HG02610 (cell line): Measurements from ENCODE around the gene MRPL38.

Experiments used
- ATAC-seq: cut with Tn5 transposase; IDR thresholded peaks from one replicate; pipeline ENCODE4 v1.9.1; 2021; ENCODE audit warnings: mild to moderate bottlenecking, moderate library complexity; ENCODE audit not compliant: unreplicated experiment

MRPL38 gene

GRCh38 chr17:75904749-75905521 lies at the start of gene MRPL38:
Gene MRPL38, minus strand, starts transcription at chr17:75904884. Its CDS starts 9 bp downstream, at chr17:75904875.
- ATAC-seq, result peak; percentile 97

- ATAC-seq, result no peak
Observed at GRCh38 chr17:75950855-75951554, 46.3 kb upstream of the MRPL38 start.

- ATAC-seq, result no peak
Observed at GRCh38 chr17:75950421-75950820, 45.7 kb upstream of the MRPL38 start.

DNA sequence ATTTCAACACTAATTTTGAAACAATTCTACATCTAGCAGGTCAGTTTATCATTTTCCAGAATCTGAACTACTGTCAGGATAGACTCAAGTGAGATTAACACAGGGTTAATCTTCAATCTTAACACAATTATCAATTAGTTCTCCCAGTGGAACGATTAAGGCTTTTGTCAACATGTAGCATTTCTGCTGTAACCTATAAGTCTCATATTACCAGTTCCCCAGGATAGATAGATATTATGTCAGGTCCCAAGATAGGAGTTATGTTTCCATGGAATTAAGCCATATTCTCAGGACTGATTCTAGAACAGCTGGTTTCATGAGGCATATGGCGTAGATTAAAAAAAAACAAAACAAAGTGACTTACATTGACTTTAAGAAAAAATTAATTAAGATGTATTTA lies 40.5 kb upstream of the MRPL38 start:
- ATAC-seq, result no peak

DNA sequence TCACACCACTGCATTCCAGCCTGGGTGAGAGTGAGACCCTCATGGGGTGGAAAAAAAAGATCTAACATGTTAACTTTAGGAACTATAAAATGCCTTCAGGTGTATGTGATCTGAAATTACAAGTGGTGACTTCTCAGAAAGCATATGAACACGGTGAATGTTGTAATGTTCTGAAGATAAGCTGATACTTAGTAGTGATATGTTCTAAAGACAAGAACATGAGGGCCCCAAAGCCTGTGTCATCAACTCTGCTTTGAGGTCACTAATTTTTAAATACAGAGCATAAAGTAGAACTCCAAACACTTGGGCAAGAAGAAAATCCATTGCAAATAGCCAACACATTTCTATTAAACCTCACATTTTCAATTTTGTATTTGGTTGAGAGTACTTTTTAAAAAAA lies 38.8 kb upstream of the MRPL38 start:
- no peak for ATAC-seq

- no peak for ATAC-seq
Observed at GRCh38 chr17:75942473-75942872, 37.8 kb upstream of the MRPL38 start.

DNA sequence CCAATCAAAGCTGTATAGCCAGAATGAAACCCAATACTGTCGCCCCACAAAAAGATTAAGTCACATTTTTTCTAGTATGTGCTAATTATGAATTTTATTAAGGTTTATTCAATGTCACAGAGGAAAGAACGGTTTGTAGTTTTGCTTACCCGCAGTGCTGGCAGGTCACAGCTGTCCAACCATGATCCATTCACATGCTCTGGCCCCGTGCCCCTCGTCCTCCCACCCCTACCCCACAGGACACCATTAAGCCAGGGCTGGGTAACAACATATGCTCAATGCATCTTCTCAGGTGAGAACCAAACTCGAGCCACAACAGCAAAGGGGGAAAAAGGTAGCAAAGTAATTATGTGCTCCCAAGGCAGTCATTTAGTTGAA lies 36.7 kb upstream of the MRPL38 start:
- ATAC-seq, result no peak

- peak; percentile 99 for ATAC-seq
Observed at GRCh38 chr17:75940727-75941441, 36.2 kb upstream of the MRPL38 start, which contains the start of gene FBF1. Gene FBF1, minus strand, starts transcription at chr17:75941042. Its CDS starts 2,893 bp downstream, at chr17:75938149.

- no peak for ATAC-seq
Observed at GRCh38 chr17:75937652-75938051, 33.0 kb upstream of the MRPL38 start.

DNA sequence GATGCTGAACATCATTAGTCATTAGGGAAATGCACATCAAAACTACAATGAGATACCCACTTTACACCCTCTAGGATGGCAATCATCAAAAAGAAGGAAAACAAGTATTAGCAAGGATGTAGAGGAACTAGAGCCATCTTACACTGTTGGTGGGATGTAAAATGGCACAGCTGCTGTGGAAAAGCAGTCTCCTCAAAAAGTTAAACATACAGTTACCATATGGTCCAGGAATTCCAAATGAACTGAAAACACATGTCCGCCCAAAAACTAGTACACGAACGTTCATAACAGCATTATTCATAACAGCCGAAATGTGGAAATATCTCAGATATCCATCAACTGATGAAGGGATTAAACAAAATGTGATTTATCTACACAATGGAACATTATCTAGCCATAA lies 29.1 kb upstream of the MRPL38 start:
- no peak for ATAC-seq

GRCh38 chr17:75932852-75933251 lies 28.2 kb upstream of the MRPL38 start:
- ATAC-seq, result no peak

DNA sequence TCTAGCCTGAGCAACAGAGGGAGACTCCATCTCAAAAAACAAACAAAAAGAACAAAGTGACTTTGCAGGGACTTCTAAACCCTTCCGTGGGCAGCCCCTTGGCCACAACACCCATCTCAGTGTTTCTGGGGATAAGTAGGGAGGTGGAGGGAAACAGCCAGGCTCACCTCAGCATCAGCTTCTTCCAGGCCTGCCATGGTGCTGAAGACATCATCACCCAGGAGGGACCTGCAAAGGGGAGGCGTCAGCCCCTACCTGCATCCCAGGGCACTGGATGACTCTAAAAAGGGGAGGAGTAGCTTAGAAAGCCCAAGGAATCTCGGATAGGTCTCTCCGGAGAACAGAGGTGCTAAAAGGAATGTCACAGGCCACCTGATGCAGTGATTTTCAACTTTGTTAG lies 26.4 kb upstream of the MRPL38 start:
- no peak for ATAC-seq

DNA sequence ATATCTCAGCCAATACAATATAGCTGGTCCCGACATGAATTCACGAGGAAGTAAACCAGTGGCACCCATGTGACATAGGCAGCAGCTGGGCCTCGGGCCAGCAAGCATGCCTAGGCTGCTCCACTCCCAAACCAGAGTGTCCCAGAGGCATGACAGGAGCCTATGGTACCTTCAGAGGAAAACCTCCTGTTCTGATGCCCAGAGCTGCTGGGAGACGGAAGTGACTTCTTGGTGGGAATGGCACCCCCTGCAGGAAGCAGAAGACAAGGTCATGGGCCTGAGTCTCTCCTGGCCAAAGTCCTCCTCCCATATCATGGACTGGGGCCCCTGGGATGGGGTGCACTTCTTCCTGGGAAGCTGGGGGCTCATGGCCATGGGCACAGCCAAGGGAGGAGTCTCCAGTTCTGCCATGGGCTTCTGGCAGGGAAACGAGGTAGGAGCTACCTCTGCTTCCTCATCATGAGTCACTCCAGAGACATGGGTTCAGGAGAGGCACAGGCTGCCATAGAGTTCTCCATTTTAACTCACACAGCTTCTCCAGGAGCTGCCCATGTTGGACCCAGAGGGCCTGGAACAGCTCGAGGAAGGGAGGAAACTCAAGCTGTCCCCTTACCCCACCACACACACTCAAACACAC lies 22.7 kb upstream of the MRPL38 start:
- ATAC-seq, result no peak

DNA sequence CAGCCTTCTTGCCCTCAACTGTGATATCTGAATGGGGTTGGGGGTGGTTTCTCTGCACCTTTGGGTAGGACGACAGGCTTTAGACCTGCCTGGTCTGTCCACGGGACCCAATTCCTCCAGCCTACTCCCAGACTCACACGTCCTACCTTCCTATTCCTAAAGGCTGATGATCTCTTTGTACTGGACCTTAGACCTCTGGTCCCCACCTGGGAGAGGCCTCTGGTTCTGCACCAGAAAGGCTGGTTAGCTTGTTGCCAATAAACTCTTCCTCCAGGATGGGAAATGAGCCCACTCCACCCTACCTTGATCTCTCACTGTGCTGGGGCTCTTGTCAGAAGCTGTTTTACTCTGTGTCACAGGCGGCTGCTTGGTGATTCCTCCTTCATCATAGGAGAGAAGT lies 21.8 kb upstream of the MRPL38 start:
- ATAC-seq, result no peak

DNA sequence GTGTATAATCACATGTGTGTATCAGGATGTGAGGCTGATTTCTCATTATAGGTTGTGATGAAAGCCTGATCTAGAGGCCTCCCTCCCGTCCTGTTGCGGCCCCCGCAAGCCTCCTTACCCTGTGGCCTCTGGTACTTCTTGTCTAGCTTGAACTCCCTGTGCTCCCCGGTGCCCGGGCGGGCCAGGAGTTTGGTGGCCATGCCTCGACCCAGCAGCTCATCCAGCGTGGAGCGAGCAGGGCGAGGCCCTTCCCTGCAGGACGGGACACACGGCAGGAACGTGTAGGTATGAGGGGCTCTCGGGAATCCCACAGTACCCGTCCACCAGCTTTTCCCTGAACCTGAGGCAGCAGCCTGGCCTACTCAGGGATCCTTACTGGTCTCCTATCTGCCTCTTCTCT lies 21.2 kb upstream of the MRPL38 start:
- no peak for ATAC-seq

DNA sequence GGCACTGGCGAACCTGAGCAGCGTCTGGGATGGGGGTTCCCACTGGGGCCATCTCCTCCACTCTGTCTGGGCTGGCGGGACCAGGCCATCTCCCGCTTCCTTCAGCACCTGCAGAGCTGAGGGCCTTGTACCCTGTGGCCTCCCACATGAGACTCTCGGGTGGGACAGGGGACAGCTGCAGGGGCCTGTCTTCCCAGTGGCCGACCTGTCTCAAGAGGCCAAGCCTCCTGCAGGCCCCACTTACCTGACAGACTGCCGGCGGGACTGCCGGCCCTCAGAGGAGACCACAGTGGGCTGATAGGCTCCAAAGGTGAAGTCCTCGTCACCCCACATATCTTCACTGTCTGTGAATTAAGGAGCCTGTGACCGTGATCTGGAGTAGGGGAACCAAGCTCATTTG lies 20.4 kb upstream of the MRPL38 start:
- no peak for ATAC-seq

DNA sequence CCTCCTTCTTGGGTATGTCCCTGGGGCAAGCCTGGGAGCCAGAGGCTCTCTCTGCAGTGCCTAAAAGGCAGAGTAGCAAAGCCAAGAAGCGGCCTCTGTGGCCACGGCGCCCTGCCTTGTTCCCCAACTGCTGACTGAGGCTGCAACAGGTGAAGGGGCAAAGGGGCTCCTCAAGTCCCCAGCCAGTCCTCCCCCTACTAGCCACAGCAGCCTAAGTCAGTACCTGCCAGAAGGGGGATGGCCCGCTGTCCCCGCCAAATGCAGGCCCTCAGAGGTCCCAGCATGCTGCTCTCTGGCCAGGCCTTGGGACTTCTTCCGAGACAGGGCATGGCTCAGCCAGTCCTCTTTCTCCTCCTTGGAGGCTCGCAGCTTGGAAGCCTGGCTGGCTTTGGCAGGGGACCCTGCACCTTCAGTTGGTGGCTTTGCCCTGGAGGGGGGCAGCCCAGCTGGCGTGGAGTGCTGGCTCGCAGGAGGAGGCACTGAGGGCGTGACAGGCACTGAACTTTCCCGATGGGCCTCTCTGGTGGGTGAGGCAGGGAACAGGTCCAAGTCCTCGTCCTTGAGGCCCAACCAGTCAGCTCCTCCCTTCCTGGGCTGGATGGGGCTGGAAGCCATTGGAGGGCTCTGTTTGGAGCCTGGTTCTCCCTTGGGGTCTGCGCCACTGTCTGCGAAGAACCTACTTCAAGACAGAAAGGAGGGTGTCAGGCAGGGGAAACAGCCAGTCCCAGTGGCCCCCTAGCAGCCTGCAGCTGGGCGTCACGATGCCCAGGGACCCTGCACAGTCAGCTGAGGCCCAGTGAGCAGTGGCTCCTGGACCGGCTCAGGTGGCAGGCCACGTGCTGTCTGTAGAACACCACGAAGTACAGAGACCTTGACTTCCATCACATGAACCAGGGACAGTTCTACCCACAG lies 18.5 kb upstream of the MRPL38 start:
- ATAC-seq, result no peak

DNA sequence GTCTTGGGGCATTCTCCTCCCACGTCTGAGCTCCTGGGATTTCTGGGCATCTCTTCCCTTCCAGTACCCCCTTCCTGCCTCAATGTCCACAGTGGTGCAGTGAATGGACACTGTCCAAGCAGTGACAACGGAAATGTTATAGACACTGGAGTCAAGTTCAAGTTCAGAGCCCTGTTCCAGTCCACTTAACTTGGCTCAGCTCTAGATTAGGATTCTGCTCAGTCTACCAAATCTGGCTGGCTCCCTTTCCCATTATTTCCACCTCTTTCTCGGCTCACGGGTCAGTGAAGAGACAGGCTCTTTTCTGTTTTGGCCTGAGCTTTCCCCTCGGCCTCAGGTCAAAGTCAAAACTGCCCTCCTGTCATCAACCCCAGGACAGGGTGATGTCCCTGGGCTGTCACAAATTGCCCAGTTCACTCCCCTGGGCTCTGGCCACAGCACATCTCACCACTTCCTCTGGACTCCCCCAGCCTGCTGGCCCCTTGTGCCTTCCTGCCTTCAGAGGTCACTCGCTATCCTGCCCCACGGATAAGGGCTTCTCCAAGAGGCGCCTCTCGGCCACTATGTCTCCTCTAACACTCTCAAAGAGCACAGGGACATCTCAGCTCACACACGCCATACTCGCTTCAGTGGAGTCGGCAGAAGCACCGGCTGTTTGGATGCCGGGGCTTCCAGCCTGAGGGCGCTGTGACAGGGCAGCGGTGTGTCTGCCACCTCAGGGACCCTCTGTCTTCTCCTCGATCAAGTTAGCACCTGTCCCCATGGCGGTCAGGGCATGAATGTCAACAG lies 17.7 kb upstream of the MRPL38 start:
- ATAC-seq, result no peak

- no peak for ATAC-seq
Observed at GRCh38 chr17:75921596-75921995, 16.9 kb upstream of the MRPL38 start.
